ENCODE results near the gene ANHX. TPM values are rescaled to one million over a fixed set of nuclear protein-coding genes. Genes with fewer than 3 reads are reported as not detected.
A peak's percentile ranks its signal among the peaks of the same experiment; 100 is the strongest.

ANHX gene
- total and polyA plus RNA-seq, 2 donors (not counting 1 experiment from before 2014, with no cell fraction given), result not detected

DNA sequence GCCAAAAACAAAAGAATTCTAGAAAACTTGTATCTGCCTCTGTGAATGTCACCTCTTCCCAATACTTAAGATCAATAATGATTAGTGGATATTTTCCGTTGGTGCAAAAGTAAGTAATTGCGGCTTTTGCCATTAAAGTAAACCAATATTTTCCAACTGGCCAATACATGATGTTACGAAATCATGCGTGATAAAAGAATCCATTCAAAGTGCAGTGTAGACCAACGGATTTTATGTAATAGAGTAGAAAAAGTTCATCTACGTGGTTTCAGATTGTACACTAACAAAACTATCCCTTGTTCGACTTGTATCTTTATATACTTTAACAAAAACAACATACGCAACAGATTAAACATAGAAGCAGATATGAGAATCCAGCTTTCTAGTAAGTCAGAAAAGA lies 55.0 kb downstream of the ANHX start:
- H3K4me1 Mint-ChIP-seq, result peaks cover 18% of the 10 kb centered on the region
- H3K36me3 ChIP-seq (replicated peaks in 1 of 2; ENCODE audit: control extremely low read depth in 1 of 2, control insufficient read depth in 1 of 2, extremely low read depth in 1 of 2, insufficient read depth in 2 of 2, low read length in 1 of 2), result peaks cover 11 to 28% of the 10 kb centered on the region in 2 experiments
- DNase-seq, result no peak
- H3K4me3 ChIP-seq (ENCODE audit: control extremely low read depth in 1 of 5, extremely low read depth in 1 of 5, insufficient read depth in 1 of 5, low read depth in 2 of 5, low read length in 4 of 5), result peak overlapping the region in 1 of 5 experiments; percentile 98
- no CpG with 5 or more reads among the region's 8 CpGs for WGBS (ENCODE audit: insufficient coverage)
- H3K27ac Mint-ChIP-seq, result peak overlapping the region; percentile 27
- CTCF ChIA-PET, result interaction anchor here (0.6 to 2.3 kb wide), 5 partner anchors 10 to 194 kb away, joined by 3 to 23 read pairs (median 4); partner anchors contain the start of gene ZNF26
- peaks cover 42% of the 10 kb centered on the region for H3K79me2 ChIP-seq (ENCODE audit: control insufficient read depth, insufficient read depth, low read length)
- H3K9me3 ChIP-seq (ENCODE audit: control extremely low read depth in 1 of 3, control insufficient read depth in 2 of 3, insufficient read depth in 1 of 3, low read length in 2 of 3), result peaks cover 10 to 50% (median 16%) of the 10 kb centered on the region in 3 donors
- no peaks in the 10 kb centered on the region for H3K27me3 Mint-ChIP-seq
- H4K20me1 ChIP-seq (ENCODE audit: control insufficient read depth, insufficient read depth, low read length, poor library complexity, severe bottlenecking), result no peaks in the 10 kb centered on the region
- H3K27me3 ChIP-seq (replicated peaks in 1 of 4; ENCODE audit: control extremely low read depth in 1 of 4, control insufficient read depth in 3 of 4, insufficient read depth in 4 of 4, low read length in 3 of 4), result no peaks in the 10 kb centered on the region
- peaks cover 10 to 13% of the 10 kb centered on the region in 2 donors for H3K4me1 ChIP-seq (ENCODE audit: control insufficient read depth in 2 of 2, insufficient read depth in 2 of 2, low read length in 2 of 2)
- H3K4me2 ChIP-seq (replicated peaks; ENCODE audit: low read depth, low read length, poor library complexity, severe bottlenecking), result peak overlapping the region; percentile 94
- POLR2A ChIA-PET, result interaction anchor here (0.5 to 1.5 kb wide), 5 partner anchors 100 to 408 kb away, joined by 3 to 10 read pairs (median 3); partner anchors contain the start of gene CHFR
- ATAC-seq (ENCODE audit: low read depth), result no peak
- H3K9me3 Mint-ChIP-seq (ENCODE audit: insufficient read depth), result peaks cover 28% of the 10 kb centered on the region
- TF ChIP-seq, protein P1, sequence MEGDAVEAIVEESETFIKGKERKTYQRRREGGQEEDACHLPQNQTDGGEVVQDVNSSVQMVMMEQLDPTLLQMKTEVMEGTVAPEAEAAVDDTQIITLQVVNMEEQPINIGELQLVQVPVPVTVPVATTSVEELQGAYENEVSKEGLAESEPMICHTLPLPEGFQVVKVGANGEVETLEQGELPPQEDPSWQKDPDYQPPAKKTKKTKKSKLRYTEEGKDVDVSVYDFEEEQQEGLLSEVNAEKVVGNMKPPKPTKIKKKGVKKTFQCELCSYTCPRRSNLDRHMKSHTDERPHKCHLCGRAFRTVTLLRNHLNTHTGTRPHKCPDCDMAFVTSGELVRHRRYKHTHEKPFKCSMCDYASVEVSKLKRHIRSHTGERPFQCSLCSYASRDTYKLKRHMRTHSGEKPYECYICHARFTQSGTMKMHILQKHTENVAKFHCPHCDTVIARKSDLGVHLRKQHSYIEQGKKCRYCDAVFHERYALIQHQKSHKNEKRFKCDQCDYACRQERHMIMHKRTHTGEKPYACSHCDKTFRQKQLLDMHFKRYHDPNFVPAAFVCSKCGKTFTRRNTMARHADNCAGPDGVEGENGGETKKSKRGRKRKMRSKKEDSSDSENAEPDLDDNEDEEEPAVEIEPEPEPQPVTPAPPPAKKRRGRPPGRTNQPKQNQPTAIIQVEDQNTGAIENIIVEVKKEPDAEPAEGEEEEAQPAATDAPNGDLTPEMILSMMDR (IDR thresholded peaks at IDR 0.05), result no peak
- no peak for TF ChIP-seq EZH2 (IDR thresholded peaks at IDR 0.05; ENCODE audit: borderline replicate concordance, insufficient read depth, low read depth, low read length, poor library complexity, severe bottlenecking)
- H3K27ac ChIP-seq (ENCODE audit: low read length in 2 of 2), result no peak overlapping the region
- intact Hi-C loops (cut with micrococcal nuclease), result loop anchor here (1.0 kb wide), 4 partner anchors 50 to 272 kb away; partner anchors contain the start of genes ZNF10, ZNF26, ZNF84 and ZNF891
- peak overlapping the region; percentile 4 for H2AFZ ChIP-seq (ENCODE audit: insufficient read depth, low read depth, low read length, poor library complexity, severe bottlenecking)
- H3K4me3 Mint-ChIP-seq, result peak overlapping the region; percentile 95
- H3K9ac ChIP-seq (ENCODE audit: low read length), result no peak overlapping the region

DNA sequence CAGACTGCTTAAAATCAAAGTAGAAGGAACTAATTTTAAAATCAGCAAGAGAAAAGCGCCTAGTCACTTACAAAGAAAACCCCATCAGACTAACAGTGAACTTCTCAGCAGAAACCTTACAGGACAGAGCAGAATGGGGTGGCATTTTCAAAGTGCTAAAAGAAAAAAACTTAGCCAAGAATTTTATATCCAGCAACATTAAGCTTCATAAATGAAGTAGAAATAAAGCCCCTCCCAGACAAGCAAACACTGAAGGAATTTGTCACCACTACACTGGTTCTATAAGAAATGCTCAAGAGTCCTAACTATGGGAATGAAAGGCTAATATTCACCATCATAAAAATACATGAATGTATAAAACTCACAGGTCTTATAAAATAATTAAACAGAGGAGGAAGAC lies 60.8 kb downstream of the ANHX start:
- H3K4me2 ChIP-seq (replicated peaks; ENCODE audit: low read depth, low read length, poor library complexity, severe bottlenecking), result no peak overlapping the region
- peaks cover 0 to 9% (median 0%) of the 10 kb centered on the region in 4 experiments for H3K27me3 ChIP-seq (replicated peaks in 1 of 4; ENCODE audit: control extremely low read depth in 1 of 4, control insufficient read depth in 3 of 4, insufficient read depth in 4 of 4, low read length in 3 of 4)
- no peaks in the 10 kb centered on the region for H3K79me2 ChIP-seq (ENCODE audit: control insufficient read depth, insufficient read depth, low read length)
- H3K9me3 Mint-ChIP-seq (ENCODE audit: insufficient read depth), result peaks cover 23% of the 10 kb centered on the region
- no peak overlapping the region for H3K4me3 ChIP-seq (ENCODE audit: control extremely low read depth in 1 of 5, extremely low read depth in 1 of 5, insufficient read depth in 1 of 5, low read depth in 2 of 5, low read length in 4 of 5)
- no peak overlapping the region for H3K4me3 Mint-ChIP-seq
- H3K27ac Mint-ChIP-seq, result no peak overlapping the region
- no peak for ATAC-seq (ENCODE audit: low read depth)
- H3K4me1 ChIP-seq (ENCODE audit: control insufficient read depth in 2 of 2, insufficient read depth in 2 of 2, low read length in 2 of 2), result no peaks in the 10 kb centered on the region
- H3K27ac ChIP-seq (ENCODE audit: low read length in 2 of 2), result no peak overlapping the region
- no peak overlapping the region for H3K9ac ChIP-seq (ENCODE audit: low read length)
- CTCF ChIA-PET, result no interaction called here
- WGBS (ENCODE audit: insufficient coverage), result no CpG with 5 or more reads among the region's 1 CpG
- intact Hi-C loops (cut with micrococcal nuclease), result no loop called here
- DNase-seq, result no peak
- H3K36me3 ChIP-seq (replicated peaks in 1 of 2; ENCODE audit: control extremely low read depth in 1 of 2, control insufficient read depth in 1 of 2, extremely low read depth in 1 of 2, insufficient read depth in 2 of 2, low read length in 1 of 2), result no peaks in the 10 kb centered on the region
- no peak overlapping the region for H2AFZ ChIP-seq (ENCODE audit: insufficient read depth, low read depth, low read length, poor library complexity, severe bottlenecking)
- H4K20me1 ChIP-seq (ENCODE audit: control insufficient read depth, insufficient read depth, low read length, poor library complexity, severe bottlenecking), result no peaks in the 10 kb centered on the region
- no peaks in the 10 kb centered on the region for H3K4me1 Mint-ChIP-seq
- POLR2A ChIA-PET, result no interaction called here
- peaks cover 7 to 46% (median 45%) of the 10 kb centered on the region in 3 donors for H3K9me3 ChIP-seq (ENCODE audit: control extremely low read depth in 1 of 3, control insufficient read depth in 2 of 3, insufficient read depth in 1 of 3, low read length in 2 of 3)
- H3K27me3 Mint-ChIP-seq, result no peaks in the 10 kb centered on the region
- no peak for TF ChIP-seq EZH2 (IDR thresholded peaks at IDR 0.05; ENCODE audit: borderline replicate concordance, insufficient read depth, low read depth, low read length, poor library complexity, severe bottlenecking)
- TF ChIP-seq, protein P1 (IDR thresholded peaks at IDR 0.05), result no peak

All from B cell (primary cell).